Retinal pigment epithelial cell (primary cell): Measurements from ENCODE around the gene COG6.

Source experiments
- DNase-seq: peaks from one replicate; pipeline ENCODE4 v3.0.0-alpha.2; 2010; ENCODE audit warnings: low read depth
- H3K4me3 ChIP-seq: 2 replicates; pipeline ENCODE4 v1.5.1; 2011; ENCODE audit warnings: mild to moderate bottlenecking, low read length, control low read depth, moderate library complexity
- TF ChIP-seq, protein P1 (sequence below): conservative IDR thresholded peaks from 2 replicates; pipeline ENCODE4 v1.5.1; 2011; ENCODE audit warnings: low read depth, low read length, control low read depth, inconsistent platforms

COG6 gene

DNA sequence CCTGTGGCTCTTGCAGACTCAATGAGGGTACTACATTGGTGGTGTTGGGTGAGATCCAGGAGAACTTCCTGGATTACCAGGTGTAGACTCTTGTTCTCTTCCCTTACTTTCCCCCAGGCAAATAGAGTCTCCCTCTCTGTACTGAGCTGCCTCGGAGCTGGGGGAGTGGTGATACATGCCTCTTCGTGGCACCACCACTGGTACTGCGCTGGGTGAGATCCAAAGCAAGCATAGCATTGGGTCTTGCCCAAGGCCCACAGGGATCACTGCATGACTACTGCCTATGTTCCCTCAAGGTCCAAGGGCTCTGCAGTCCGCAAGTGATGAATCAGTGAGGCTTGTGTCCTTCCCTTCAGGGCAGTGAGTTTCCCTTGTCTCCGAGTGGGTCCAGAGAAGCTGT is 81.6 kb downstream of the COG6 start:
- DNase-seq, result no peak

DNA sequence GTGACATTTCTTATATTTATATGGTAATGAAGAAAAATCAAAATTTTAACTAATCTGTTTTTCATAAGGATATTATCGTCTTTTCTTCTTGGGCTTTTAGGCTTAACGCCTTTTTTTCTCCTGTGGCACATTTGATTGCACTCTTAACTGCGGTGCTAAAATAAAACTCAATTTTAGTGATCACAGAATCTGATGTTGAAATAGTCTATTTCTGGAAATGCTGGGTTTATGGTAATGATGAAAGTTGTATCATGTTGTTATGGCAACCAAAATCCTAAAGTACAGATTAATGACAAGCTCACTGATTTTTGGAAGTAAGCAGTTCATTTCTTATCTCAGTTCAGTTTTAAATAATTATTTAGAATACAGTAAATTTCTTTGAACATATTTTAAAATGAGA is 85.3 kb downstream of the COG6 start:
- no peak overlapping the region for H3K4me3 ChIP-seq
- no peak for DNase-seq
- TF ChIP-seq, protein P1, sequence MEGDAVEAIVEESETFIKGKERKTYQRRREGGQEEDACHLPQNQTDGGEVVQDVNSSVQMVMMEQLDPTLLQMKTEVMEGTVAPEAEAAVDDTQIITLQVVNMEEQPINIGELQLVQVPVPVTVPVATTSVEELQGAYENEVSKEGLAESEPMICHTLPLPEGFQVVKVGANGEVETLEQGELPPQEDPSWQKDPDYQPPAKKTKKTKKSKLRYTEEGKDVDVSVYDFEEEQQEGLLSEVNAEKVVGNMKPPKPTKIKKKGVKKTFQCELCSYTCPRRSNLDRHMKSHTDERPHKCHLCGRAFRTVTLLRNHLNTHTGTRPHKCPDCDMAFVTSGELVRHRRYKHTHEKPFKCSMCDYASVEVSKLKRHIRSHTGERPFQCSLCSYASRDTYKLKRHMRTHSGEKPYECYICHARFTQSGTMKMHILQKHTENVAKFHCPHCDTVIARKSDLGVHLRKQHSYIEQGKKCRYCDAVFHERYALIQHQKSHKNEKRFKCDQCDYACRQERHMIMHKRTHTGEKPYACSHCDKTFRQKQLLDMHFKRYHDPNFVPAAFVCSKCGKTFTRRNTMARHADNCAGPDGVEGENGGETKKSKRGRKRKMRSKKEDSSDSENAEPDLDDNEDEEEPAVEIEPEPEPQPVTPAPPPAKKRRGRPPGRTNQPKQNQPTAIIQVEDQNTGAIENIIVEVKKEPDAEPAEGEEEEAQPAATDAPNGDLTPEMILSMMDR, result no peak

More for the DNA sequence above, 81.6 kb downstream of the COG6 start:
- no peak overlapping the region for H3K4me3 ChIP-seq
- TF ChIP-seq, protein P1, result no peak

DNA sequence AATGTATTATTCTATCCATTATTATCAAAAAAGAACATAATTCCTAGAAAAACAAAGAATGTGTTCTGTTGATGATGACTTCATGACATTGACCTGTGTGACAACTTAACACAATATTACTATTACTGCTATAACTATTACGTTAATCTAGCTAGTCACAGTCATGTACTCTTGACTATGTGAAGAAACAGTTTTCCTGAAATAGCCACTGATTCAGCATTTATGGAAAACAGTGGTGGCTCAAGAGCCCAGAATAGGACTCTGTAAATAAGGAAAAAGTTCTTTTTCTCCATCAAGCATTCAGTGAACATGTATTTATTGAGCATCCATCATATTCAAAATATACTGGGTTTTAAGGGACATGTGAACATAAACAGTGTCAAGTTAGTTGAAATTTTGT is 93.5 kb downstream of the COG6 start:
- no peak overlapping the region for H3K4me3 ChIP-seq
- no peak for DNase-seq
- TF ChIP-seq, protein P1, result no peak

DNA sequence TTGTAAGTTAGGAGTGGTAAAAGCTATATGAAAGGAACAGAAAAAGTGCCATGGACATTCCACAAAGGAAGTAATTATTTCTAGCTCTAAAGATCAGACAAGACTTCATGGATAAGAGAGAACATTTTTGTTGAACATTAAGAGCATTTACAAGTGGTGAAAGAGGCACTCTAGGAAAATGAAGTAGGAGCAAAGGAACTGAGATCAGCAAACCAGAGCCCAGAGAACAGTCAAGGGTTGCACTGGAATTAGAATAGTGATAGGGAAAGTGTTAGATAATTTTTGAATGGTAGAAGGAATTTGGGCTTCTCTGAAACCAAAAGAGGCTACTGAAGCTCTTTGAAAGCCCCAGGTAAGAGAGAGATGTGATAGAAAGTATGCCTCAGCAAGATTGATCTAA is 94.1 kb downstream of the COG6 start:
- DNase-seq, result no peak

GRCh38 chr13:39751805-39752204 is 96.3 kb downstream of the COG6 start:
- no peak for DNase-seq
- TF ChIP-seq, protein P1, result no peak
- no peak overlapping the region for H3K4me3 ChIP-seq

More for the DNA sequence above, 94.1 kb downstream of the COG6 start:
- no peak overlapping the region for H3K4me3 ChIP-seq
- TF ChIP-seq, protein P1, result no peak

DNA sequence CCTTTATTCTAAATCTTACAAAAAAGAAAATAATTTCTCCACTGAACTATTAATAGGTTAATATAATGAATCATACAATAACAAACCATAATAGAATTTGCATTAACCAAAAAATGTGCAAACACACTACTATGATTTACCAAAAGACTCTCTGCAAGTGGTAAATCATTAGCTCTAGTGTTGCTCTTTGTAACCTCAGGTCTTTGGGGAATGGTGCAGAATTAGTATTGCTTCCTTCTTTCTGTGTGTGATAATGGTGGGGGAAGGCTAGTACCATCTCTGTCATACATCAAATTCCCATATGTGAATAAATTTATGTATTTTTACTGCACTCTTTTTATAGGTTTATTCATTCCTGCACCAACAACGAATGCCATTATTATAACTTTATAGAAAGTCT is 105.1 kb downstream of the COG6 start:
- no peak for DNase-seq
- TF ChIP-seq, protein P1, result no peak
- no peak overlapping the region for H3K4me3 ChIP-seq

DNA sequence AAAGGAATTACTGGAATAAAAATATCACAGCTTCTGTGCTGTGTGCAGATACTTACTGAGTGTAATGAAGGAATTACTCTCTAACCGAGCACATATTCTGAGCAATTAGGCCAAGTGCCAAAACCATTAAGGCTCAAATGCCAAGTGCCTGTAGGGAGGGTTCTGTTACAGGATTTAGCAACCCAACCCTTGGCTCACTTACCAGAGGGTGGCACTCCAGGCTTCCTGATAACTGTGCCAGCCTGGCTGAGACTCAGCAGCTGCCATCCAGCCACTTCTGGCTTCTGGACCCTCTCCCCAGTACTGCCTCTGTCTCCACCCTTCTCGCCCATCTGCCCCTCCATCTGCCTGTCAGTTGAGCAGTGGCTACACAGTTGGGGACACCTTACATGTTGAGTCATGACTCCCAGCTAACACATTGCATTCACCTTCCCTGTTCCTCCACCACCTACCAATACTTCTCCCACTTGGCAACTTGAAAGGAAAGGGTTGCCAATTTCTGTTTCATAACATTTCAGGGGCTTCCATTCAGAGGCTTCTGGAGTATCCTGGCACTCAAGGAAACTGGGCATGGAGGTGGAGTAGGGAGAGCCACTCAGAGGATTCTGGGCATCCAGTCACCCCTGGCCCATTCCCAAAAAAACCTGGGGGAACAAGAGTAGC is 110.5 kb downstream of the COG6 start:
- DNase-seq, result peak; percentile 78
- no peak overlapping the region for H3K4me3 ChIP-seq
- TF ChIP-seq, protein P1, result peak; percentile 55
